ENCODE measurements around the gene DNLZ. TPM values are rescaled to one million over a fixed set of nuclear protein-coding genes. Genes with fewer than 3 reads are reported as not detected.

DNLZ gene
- total RNA-seq, 1 experiment from 2014 or later, result 22.5 TPM

DNA sequence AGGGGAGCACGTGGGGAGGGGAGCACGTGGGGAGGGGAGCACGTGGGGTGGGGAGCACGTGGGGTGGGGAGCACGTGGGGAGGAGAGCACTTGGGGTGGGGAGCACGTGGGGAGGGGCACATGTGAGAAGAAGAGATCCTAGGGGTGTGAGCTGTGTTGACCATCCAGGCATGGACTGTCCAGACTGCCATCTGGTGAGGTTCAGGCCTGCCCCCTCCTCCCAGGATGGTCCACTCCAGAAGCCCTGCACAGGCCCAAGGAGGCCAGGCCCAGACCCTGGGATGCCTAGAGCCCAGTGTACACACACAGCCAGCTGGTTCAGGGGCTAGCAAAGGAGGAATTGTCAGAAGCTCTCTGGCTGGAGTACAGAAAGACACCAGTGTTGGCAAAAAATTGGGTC, 34.1 kb upstream of the DNLZ start:
- TF ChIP-seq, protein P1, sequence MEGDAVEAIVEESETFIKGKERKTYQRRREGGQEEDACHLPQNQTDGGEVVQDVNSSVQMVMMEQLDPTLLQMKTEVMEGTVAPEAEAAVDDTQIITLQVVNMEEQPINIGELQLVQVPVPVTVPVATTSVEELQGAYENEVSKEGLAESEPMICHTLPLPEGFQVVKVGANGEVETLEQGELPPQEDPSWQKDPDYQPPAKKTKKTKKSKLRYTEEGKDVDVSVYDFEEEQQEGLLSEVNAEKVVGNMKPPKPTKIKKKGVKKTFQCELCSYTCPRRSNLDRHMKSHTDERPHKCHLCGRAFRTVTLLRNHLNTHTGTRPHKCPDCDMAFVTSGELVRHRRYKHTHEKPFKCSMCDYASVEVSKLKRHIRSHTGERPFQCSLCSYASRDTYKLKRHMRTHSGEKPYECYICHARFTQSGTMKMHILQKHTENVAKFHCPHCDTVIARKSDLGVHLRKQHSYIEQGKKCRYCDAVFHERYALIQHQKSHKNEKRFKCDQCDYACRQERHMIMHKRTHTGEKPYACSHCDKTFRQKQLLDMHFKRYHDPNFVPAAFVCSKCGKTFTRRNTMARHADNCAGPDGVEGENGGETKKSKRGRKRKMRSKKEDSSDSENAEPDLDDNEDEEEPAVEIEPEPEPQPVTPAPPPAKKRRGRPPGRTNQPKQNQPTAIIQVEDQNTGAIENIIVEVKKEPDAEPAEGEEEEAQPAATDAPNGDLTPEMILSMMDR (IDR thresholded peaks at IDR 0.05; ENCODE audit: unreplicated experiment), result no peak
- intact Hi-C loops (cut with micrococcal nuclease; ENCODE audit: unreplicated experiment), result no loop called here
- Mint-ChIP-seq H3K27me3 (ENCODE audit: unreplicated experiment) (no peaks in the 10 kb centered on the region), H3K36me3 (ENCODE audit: insufficient read depth, unreplicated experiment) (peaks cover 36% of the 10 kb centered on the region), H3K27ac (ENCODE audit: unreplicated experiment) (no peak overlapping the region), H3K9me3 (ENCODE audit: low read depth, unreplicated experiment) (no peaks in the 10 kb centered on the region), H3K4me3 (ENCODE audit: low read depth, unreplicated experiment) (no peak overlapping the region), H3K4me1 (ENCODE audit: low read depth, unreplicated experiment) (no peaks in the 10 kb centered on the region)
- no peak for DNase-seq
- no TSS peak for BruUV-seq (replicated peaks)
- CTCF ChIA-PET, result no interaction called here

DNA sequence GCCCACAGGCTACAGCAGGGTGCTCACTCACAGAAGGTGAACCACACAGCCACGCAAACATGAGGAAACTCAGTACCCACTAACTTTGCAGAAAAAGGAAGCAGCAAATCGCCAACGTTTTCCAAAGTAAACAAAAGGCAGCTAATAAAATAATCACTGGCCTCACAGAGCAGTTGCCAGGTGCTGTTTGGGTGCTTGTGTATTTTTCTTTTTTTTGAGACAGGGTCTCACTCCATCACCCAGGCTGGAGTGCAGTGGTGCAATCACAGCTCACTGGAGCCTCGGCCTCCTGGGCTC, 32.6 kb upstream of the DNLZ start:
- H3K9me3 Mint-ChIP-seq (ENCODE audit: low read depth, unreplicated experiment), result no peaks in the 10 kb centered on the region

DNA sequence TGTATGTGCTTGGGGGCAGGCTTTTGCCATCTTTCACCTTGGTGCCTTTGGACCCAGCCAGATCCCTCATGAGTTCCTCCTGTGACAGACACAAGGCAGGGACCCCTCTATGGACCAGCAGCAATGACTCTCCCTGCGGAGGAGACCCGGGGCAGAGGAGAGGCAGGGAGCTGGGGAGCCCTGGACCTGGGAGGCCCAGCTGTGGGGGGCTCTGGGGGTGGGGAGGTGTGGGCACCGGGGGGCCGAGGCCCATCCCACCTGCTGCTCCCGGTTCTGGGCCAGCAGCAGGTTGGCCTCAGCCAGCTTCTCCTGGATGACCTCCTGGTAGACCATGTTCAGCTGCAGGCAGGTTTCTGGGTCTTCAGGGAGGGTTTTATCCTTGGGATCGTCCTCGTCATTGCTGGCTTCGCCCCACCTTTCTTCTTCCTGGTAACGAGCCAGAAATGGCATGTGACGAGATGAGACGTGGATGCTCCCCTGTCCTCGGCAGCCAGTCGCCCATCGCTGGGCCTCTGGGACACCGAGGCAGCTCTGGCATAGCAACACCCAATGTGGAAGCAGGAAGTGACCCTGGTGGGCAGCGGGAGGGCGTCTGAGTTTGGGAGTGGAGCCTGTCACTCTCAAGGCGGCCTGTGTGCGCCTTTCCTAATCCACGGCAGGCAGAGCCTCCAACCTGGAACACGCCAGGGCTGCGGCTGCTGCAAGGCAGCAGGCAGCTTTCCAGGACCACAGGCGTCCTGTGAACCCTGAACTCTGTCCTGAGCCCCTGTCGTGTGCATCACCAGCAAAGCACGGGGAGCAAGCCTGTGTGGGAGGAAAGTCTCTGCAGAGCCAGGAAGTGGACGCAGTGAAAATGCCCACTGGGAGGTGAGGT, 32.0 kb upstream of the DNLZ start:
- DNase-seq, result no peak
- no peak overlapping the region for H3K4me3 Mint-ChIP-seq (ENCODE audit: low read depth, unreplicated experiment)
- BruUV-seq (replicated peaks), result no TSS peak
- CTCF ChIA-PET, result interaction anchor here (1.4 kb wide), 1 partner anchor 32 kb away, joined by 3 read pairs; the partner anchor contains the start of gene DNLZ
- peaks cover 34% of the 10 kb centered on the region for H3K36me3 Mint-ChIP-seq (ENCODE audit: insufficient read depth, unreplicated experiment)
- intact Hi-C loops (cut with micrococcal nuclease; ENCODE audit: unreplicated experiment), result no loop called here
- H3K27ac Mint-ChIP-seq (ENCODE audit: unreplicated experiment), result no peak overlapping the region
- H3K27me3 Mint-ChIP-seq (ENCODE audit: unreplicated experiment), result no peaks in the 10 kb centered on the region
- no peaks in the 10 kb centered on the region for H3K4me1 Mint-ChIP-seq (ENCODE audit: low read depth, unreplicated experiment)
- TF ChIP-seq, protein P1 (IDR thresholded peaks at IDR 0.05; ENCODE audit: unreplicated experiment), result no peak
- H3K9me3 Mint-ChIP-seq (ENCODE audit: low read depth, unreplicated experiment), result no peaks in the 10 kb centered on the region

More for the DNA sequence above, 32.6 kb upstream of the DNLZ start:
- Mint-ChIP-seq H3K4me1 (ENCODE audit: low read depth, unreplicated experiment) (no peaks in the 10 kb centered on the region), H3K4me3 (ENCODE audit: low read depth, unreplicated experiment) (no peak overlapping the region), H3K27ac (ENCODE audit: unreplicated experiment) (no peak overlapping the region), H3K36me3 (ENCODE audit: insufficient read depth, unreplicated experiment) (peaks cover 34% of the 10 kb centered on the region), H3K27me3 (ENCODE audit: unreplicated experiment) (no peaks in the 10 kb centered on the region)
- CTCF ChIA-PET, result interaction anchor here (1.4 kb wide), 1 partner anchor 33 kb away, joined by 3 read pairs; the partner anchor contains the start of gene DNLZ
- BruUV-seq (replicated peaks), result no TSS peak
- DNase-seq, result no peak
- intact Hi-C loops (cut with micrococcal nuclease; ENCODE audit: unreplicated experiment), result no loop called here
- TF ChIP-seq, protein P1 (IDR thresholded peaks at IDR 0.05; ENCODE audit: unreplicated experiment), result no peak

DNA sequence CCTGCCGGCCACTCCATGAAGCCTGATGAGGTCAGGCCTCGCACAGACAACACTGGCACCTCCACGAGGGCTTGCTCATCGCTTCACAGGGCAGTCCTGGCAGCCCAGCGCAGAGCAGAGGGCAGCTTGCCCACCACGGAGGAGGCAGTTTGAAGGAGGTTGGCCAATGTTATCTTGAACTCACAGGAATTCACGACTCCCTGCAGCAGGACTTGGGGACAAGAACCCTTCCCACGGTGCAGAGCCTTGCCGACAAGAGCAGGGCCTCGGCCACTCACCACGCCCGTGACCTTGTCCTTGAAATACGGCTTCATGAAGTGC, 31.4 kb upstream of the DNLZ start:
- intact Hi-C loops (cut with micrococcal nuclease; ENCODE audit: unreplicated experiment), result no loop called here
- no peak overlapping the region for H3K4me3 Mint-ChIP-seq (ENCODE audit: low read depth, unreplicated experiment)
- H3K4me1 Mint-ChIP-seq (ENCODE audit: low read depth, unreplicated experiment), result no peaks in the 10 kb centered on the region
- TF ChIP-seq, protein P1 (IDR thresholded peaks at IDR 0.05; ENCODE audit: unreplicated experiment), result no peak
- H3K9me3 Mint-ChIP-seq (ENCODE audit: low read depth, unreplicated experiment), result no peaks in the 10 kb centered on the region
- H3K36me3 Mint-ChIP-seq (ENCODE audit: insufficient read depth, unreplicated experiment), result peaks cover 32% of the 10 kb centered on the region
- BruUV-seq (replicated peaks), result no TSS peak
- H3K27ac Mint-ChIP-seq (ENCODE audit: unreplicated experiment), result no peak overlapping the region
- H3K27me3 Mint-ChIP-seq (ENCODE audit: unreplicated experiment), result no peaks in the 10 kb centered on the region
- DNase-seq, result no peak
- CTCF ChIA-PET, result no interaction called here
